GM23248 (cell line): ENCODE measurements around the gene ISCU.

Source experiments
- EZH2 ChIP-seq: fragments of 200-600 bp; sonication (generic); IDR thresholded peaks from 2 replicates; pipeline ENCODE4 v1.6.1; 2018; ENCODE audit warnings: antibody characterized with exemption, mild to moderate bottlenecking; ENCODE audit not compliant: insufficient read depth, poor library complexity, severe bottlenecking
- EZH2phosphoT487 ChIP-seq: fragments of 200-600 bp; sonication (generic); IDR thresholded peaks from 2 replicates; pipeline ENCODE4 v1.6.1; 2018; ENCODE audit warnings: antibody characterized with exemption, moderate library complexity, mild to moderate bottlenecking, low read depth; ENCODE audit not compliant: insufficient read depth

- TF ChIP-seq EZH2 = no peak
- TF ChIP-seq EZH2phosphoT487 = no peak
These were observed 16.4 kb downstream of the ISCU start for GRCh38 chr12:108578813-108579212.
